GM19240 (cell line): Measurements from ENCODE around the gene GYG2.
"Not testable (repeated sequence)": the region's sequence is repeated elsewhere in the genome, so short reads cannot be mapped to it uniquely, and the experiment has no call there.

Experiments used
- DNase-seq: peaks from one replicate; pipeline ENCODE4 v3.0.0; 2011; ENCODE audit warnings: low spot score; ENCODE audit not compliant: insufficient read length

Gene GYG2

GRCh38 chrX:2901367-2902036 is 72.8 kb downstream of the GYG2 start:
- DNase-seq: no peak

- DNase-seq: no peak
Measured at GRCh38 chrX:2902841-2903240, 74.1 kb downstream of the GYG2 start.

- DNase-seq: no peak
Measured at GRCh38 chrX:2903366-2903765, 74.6 kb downstream of the GYG2 start.

GRCh38 chrX:2907295-2907694 is 78.6 kb downstream of the GYG2 start:
- DNase-seq: no peak

GRCh38 chrX:2908125-2908685 is 79.5 kb downstream of the GYG2 start:
- no peak for DNase-seq

GRCh38 chrX:2910109-2910508 is 81.4 kb downstream of the GYG2 start:
- DNase-seq: no peak

GRCh38 chrX:2913118-2913517 is 84.4 kb downstream of the GYG2 start:
- DNase-seq: no peak

GRCh38 chrX:2917767-2918166 is 89.0 kb downstream of the GYG2 start:
- DNase-seq: no peak

- no peak for DNase-seq
Measured at GRCh38 chrX:2921193-2921592, 92.5 kb downstream of the GYG2 start.

GRCh38 chrX:2921750-2922149 is 93.0 kb downstream of the GYG2 start:
- DNase-seq: no peak

- DNase-seq: no peak
Measured at GRCh38 chrX:2924151-2924550, 95.4 kb downstream of the GYG2 start.

GRCh38 chrX:2926255-2926654 is 97.5 kb downstream of the GYG2 start:
- not testable (repeated sequence) for DNase-seq

- DNase-seq: no peak
Measured at GRCh38 chrX:2926664-2927275, 98.0 kb downstream of the GYG2 start.

GRCh38 chrX:2928191-2928582 is 99.5 kb downstream of the GYG2 start:
- no peak for DNase-seq

- peak; percentile 31 for DNase-seq
Measured at GRCh38 chrX:2928583-2929434, 100.1 kb downstream of the GYG2 start, which contains the start of gene ARSD. ARSD (minus strand) TSS chrX:2929339; CDS start chrX:2929275, 64 bp downstream.

- no peak for DNase-seq
Measured at GRCh38 chrX:2931155-2931554, 102.4 kb downstream of the GYG2 start.

GRCh38 chrX:2931612-2932011 is 102.9 kb downstream of the GYG2 start:
- no peak for DNase-seq
